ENCODE data around the gene ZNF730.
"Not testable (repeated sequence)": the region's sequence is repeated elsewhere in the genome, so short reads cannot be mapped to it uniquely, and the experiment has no call there.

Gene ZNF730

GRCh38 chr19:23116802-23117571 is at the start of gene ZNF730:
Gene ZNF730 (plus strand): TSS chr19:23117025. CDS start chr19:23117174, 149 bp downstream.
- DNase-seq (ENCODE audit: low read depth): peak; percentile 80

GRCh38 chr19:23070353-23071146 is 46.3 kb upstream of the ZNF730 start:
- peak; percentile 24 for DNase-seq (ENCODE audit: low read depth)

DNA sequence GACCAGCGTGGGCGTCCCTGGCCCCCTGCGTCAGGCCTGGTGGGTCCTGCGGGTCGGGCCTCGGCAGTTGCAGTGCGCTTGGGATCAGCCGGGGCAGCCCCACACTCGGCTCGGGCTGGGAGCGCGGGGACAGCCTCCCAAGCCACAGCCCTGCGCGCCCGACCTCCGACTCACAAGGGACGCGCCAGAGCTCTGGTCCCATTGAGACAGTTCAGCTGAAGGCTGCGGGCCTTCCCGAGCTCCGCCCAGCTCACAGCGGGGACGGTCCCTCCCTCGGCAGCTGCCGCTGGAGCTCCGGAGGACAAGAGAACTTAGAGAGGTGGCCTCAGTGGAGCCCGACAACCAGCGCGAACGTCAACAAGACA is 45.7 kb upstream of the ZNF730 start:
- no peak for DNase-seq (ENCODE audit: low read depth)

- DNase-seq (ENCODE audit: low read depth): peak; percentile 73
Measured at GRCh38 chr19:23075031-23075733, 41.6 kb upstream of the ZNF730 start.

GRCh38 chr19:23077776-23078175 is 39.0 kb upstream of the ZNF730 start:
- DNase-seq (ENCODE audit: low read depth): not testable (repeated sequence)

DNA sequence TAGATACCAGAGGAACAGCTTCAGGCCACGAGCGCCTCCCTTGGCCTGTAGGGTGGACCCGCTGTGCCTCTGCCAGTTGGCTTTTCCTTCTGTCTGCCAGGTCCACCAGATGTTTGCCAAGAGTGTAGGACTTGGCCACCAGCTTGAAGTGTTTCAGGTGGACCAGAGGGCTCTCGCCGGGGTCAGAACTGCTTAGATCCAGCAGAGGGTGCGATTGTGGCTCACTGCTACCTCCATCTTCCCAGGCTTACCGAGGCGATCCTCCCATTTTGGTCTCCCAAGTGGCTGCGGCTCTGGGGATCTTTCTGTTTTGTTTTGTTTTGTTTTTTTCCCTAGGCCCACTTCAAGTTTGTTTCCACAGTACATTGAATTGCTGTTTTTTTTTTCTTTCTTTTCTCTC is 23.0 kb upstream of the ZNF730 start:
- no peak for DNase-seq (ENCODE audit: low read depth)

- DNase-seq (ENCODE audit: low read depth): no peak
Measured at GRCh38 chr19:23095418-23095817, 21.4 kb upstream of the ZNF730 start.

- no peak for DNase-seq (ENCODE audit: low read depth)
Measured at GRCh38 chr19:23098286-23098685, 18.5 kb upstream of the ZNF730 start.

GRCh38 chr19:23098988-23099387 is 17.8 kb upstream of the ZNF730 start:
- peak; percentile 2 for DNase-seq (ENCODE audit: low read depth)

DNA sequence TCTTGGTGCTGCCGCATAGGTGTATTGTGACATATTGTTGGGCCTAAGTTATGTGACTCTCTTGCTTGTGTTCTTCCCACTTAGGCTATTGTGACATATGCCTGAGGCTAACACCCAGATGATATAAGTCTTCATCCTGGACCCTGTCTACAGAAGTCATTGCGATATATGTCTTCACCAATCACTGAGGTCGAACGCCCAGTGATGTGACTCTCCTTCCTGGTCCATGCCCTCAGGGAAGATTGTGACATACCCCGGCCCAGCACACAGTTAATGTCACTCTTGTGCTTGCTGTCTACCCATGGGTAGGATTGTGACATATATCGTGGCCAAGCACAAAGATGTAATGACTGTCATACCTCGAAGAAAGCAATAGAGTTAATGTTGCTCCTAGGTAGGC is 16.9 kb upstream of the ZNF730 start:
- no peak for DNase-seq (ENCODE audit: low read depth)

DNA sequence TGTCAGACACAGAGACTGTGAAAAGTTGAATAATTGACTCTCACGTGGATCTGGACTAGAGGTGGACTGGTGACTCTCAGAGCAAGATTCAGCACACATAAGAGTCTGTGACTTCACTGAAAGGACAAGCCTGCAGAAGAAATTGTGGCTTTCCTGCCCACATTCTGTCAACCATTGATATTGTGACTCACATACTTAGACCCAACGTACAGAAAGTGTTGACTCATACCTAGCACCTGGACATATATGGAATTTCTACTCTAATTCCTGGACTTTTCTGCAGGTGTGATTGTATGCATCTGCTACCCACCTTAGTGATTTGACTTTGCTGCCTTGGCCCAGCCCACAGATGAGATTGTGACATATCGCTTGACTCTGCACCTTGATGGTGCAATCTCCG is 15.6 kb upstream of the ZNF730 start:
- no peak for DNase-seq (ENCODE audit: low read depth)

GRCh38 chr19:23118400-23118799 is 1.6 kb downstream of the ZNF730 start:
- DNase-seq (ENCODE audit: low read depth): no peak

DNA sequence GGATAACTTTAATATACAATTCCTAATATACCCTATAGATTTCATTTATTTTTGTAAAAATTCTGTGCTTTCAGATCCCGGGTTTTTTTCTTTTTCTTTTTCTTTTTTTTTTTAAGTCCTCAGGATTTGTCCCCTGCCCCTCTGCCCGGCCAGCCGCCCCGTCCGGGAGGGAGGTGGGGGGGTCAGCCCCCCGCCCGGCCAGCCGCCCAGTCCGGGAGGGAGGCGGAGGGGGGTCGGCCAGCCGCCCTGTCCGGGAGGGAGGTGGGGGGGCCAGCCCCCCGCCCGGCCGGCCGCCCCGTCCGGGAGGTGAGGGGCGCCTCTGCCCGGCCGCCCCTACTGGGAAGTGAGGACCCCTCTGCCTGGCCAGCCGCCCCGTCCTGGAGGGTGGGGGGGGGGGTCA is 17.4 kb downstream of the ZNF730 start:
- DNase-seq (ENCODE audit: low read depth): not testable (repeated sequence)

- no peak for DNase-seq (ENCODE audit: low read depth)
Measured at GRCh38 chr19:23145617-23146415, 29.0 kb downstream of the ZNF730 start.

DNA sequence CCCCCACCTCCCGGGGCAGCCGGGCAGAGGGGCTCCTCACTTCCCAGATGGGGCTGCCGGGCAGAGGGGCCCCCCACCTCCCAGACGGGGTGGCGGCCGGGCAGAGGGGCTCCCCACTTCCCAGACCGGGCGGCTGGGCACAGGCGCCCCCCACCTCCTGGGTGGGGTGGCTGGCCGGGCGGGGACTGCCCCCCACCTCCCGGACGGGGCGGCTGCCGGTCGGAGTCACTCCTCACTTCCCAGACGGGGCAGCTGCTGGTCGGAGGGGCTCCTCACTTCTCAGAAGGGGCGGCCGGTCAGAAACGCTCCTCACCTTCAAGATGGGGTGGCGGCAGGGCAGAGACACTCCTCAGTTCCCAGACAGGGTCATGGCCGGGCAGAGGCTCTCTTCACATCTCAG is 43.9 kb downstream of the ZNF730 start:
- no peak for DNase-seq (ENCODE audit: low read depth)

DNA sequence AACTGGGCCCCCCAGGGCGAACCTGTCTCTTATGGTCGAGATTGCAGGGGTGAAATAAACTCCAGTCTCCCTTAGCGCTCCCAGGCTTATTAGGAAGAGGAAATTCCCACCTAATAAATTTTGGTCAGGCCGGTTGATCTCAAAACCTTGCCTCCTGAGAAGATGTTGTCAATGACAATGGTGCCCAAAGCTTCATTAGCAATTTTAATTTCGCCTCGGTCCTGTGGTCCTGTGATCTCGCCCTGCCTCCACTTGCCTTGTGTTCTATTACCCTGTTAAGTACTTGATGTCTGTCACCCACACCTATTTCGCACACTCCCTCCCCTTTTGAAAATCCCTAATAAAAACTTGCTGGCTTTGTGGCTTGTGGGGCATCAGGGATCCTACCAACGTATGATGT is 51.5 kb downstream of the ZNF730 start:
- not testable (repeated sequence) for DNase-seq (ENCODE audit: low read depth)

- no peak for DNase-seq (ENCODE audit: low read depth)
Measured at GRCh38 chr19:23183251-23183650, 66.4 kb downstream of the ZNF730 start.

DNA sequence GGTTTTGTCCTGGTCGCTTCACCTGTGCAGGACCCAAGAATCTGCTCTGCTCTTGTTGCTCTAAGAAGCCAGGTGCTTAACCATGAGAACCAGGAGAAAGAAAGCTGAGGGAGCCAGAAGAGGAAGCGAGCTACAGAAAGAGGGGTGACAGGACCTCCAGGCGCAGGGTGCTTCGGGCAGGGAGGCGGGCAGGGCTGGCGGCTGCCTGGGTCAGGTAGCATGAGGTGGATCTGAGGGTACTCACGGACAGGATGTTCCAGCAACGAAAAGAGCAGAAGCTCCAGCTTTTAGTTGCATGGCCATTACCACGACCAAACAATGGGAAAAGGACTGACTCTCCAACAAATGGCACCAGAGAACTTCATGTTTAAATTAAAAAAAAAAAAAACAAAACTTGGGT is 73.5 kb downstream of the ZNF730 start:
- DNase-seq (ENCODE audit: low read depth): no peak

All from amniotic epithelial cell (primary cell).